GM21723 (cell line): ENCODE results near the gene DLK1.

ENCODE experiments used
- ATAC-seq: cut with Tn5 transposase; IDR thresholded peaks from one replicate; pipeline ENCODE4 v1.9.1; 2021; ENCODE audit warnings: mild to moderate bottlenecking, moderate library complexity; ENCODE audit not compliant: unreplicated experiment

The DLK1 gene

GRCh38 chr14:100731846-100732765 is 5.4 kb downstream of the DLK1 start:
- ATAC-seq, result no peak

- ATAC-seq, result no peak
These were observed 6.0 kb downstream of the DLK1 start for GRCh38 chr14:100732766-100733100.

- ATAC-seq, result no peak
These were observed 6.6 kb downstream of the DLK1 start for GRCh38 chr14:100733152-100733850.

GRCh38 chr14:100734031-100734990 is 7.6 kb downstream of the DLK1 start:
- ATAC-seq, result no peak

- no peak for ATAC-seq
These were observed 8.6 kb downstream of the DLK1 start for GRCh38 chr14:100735271-100735670.

- ATAC-seq, result no peak
These were observed 9.8 kb downstream of the DLK1 start for GRCh38 chr14:100736269-100737180.

- no peak for ATAC-seq
These were observed 10.8 kb downstream of the DLK1 start for GRCh38 chr14:100737526-100737925.

- no peak for ATAC-seq
These were observed 11.6 kb downstream of the DLK1 start for GRCh38 chr14:100738269-100738691.

GRCh38 chr14:100738704-100739131 is 12.0 kb downstream of the DLK1 start:
- no peak for ATAC-seq

- ATAC-seq, result no peak
These were observed 12.6 kb downstream of the DLK1 start for GRCh38 chr14:100739306-100739705.

GRCh38 chr14:100740196-100740825 is 13.6 kb downstream of the DLK1 start:
- ATAC-seq, result no peak

- no peak for ATAC-seq
These were observed 14.2 kb downstream of the DLK1 start for GRCh38 chr14:100740929-100741328.

- no peak for ATAC-seq
These were observed 15.3 kb downstream of the DLK1 start for GRCh38 chr14:100741966-100742365.

GRCh38 chr14:100746326-100746725 is 19.6 kb downstream of the DLK1 start:
- ATAC-seq, result no peak

- ATAC-seq, result no peak
These were observed 20.4 kb downstream of the DLK1 start for GRCh38 chr14:100747021-100747586.

GRCh38 chr14:100747736-100748135 is 21.0 kb downstream of the DLK1 start:
- ATAC-seq, result no peak

- ATAC-seq, result no peak
These were observed 21.7 kb downstream of the DLK1 start for GRCh38 chr14:100748403-100748802.

- ATAC-seq, result no peak
These were observed 22.3 kb downstream of the DLK1 start for GRCh38 chr14:100748944-100749343.

- no peak for ATAC-seq
These were observed 23.4 kb downstream of the DLK1 start for GRCh38 chr14:100749967-100750597.
